Measurements from ENCODE around the gene HECA. TPM values are rescaled to one million over a fixed set of nuclear protein-coding genes. Genes with fewer than 3 reads are reported as not detected.

The HECA gene
- total RNA-seq, 2 donors from 2014 or later: 18.0 to 41.1 TPM

- TF ChIP-seq, protein P1, sequence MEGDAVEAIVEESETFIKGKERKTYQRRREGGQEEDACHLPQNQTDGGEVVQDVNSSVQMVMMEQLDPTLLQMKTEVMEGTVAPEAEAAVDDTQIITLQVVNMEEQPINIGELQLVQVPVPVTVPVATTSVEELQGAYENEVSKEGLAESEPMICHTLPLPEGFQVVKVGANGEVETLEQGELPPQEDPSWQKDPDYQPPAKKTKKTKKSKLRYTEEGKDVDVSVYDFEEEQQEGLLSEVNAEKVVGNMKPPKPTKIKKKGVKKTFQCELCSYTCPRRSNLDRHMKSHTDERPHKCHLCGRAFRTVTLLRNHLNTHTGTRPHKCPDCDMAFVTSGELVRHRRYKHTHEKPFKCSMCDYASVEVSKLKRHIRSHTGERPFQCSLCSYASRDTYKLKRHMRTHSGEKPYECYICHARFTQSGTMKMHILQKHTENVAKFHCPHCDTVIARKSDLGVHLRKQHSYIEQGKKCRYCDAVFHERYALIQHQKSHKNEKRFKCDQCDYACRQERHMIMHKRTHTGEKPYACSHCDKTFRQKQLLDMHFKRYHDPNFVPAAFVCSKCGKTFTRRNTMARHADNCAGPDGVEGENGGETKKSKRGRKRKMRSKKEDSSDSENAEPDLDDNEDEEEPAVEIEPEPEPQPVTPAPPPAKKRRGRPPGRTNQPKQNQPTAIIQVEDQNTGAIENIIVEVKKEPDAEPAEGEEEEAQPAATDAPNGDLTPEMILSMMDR (IDR thresholded peaks at IDR 0.05): no peak
- Histone ChIP-seq H3K36me3 (no peaks in the 10 kb centered on the region), H3K9me3 (no peaks in the 10 kb centered on the region), H3K27ac (no peak overlapping the region), H3K27me3 (no peaks in the 10 kb centered on the region), H3K9ac (ENCODE audit: low read depth in 2 of 2, low read length in 2 of 2) (no peak overlapping the region), H3K4me1 (no peaks in the 10 kb centered on the region), H3K4me3 (no peak overlapping the region)
- no peak for DNase-seq
- intact Hi-C loops (cut with DNase I): no loop called here
Observed at GRCh38 chr6:139109558-139109957, 25.3 kb upstream of the HECA start.

GRCh38 chr6:139112146-139112545, 22.7 kb upstream of the HECA start:
- Histone ChIP-seq H3K4me1 (no peaks in the 10 kb centered on the region), H3K9ac (ENCODE audit: low read depth in 2 of 2, low read length in 2 of 2) (no peak overlapping the region), H3K4me3 (no peak overlapping the region), H3K27me3 (no peaks in the 10 kb centered on the region), H3K36me3 (no peaks in the 10 kb centered on the region), H3K9me3 (no peaks in the 10 kb centered on the region), H3K27ac (no peak overlapping the region)
- TF ChIP-seq, protein P1 (IDR thresholded peaks at IDR 0.05): no peak
- DNase-seq: no peak
- intact Hi-C loops (cut with DNase I): loop anchor here (10.0 kb wide), 1 partner anchor 297 kb away; no protein-coding TSS in a partner anchor

DNA sequence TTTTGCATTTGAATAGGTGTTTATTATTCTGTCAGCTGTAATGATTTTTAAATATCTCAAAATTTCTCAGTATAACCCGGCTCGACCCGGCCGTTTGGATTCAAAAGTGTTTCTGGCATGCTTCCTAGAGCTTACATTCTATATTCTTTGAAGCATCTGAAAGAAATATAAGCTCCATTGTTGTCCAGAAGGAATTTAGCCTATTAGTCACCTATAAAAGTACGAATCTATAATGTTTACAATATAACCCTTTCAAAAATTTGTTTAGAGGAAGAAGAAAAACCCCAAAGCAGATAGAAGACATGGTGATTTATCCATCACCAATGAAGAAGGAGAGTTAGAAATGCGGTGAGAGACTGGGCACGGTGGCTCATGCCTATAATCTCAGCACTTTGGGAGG, 22.3 kb upstream of the HECA start:
- no peaks in the 10 kb centered on the region for H3K36me3 ChIP-seq
- DNase-seq: no peak
- TF ChIP-seq, protein P1 (IDR thresholded peaks at IDR 0.05): no peak
- no peaks in the 10 kb centered on the region for H3K9me3 ChIP-seq
- no peak overlapping the region for H3K4me3 ChIP-seq
- no peak overlapping the region for H3K27ac ChIP-seq
- no peaks in the 10 kb centered on the region for H3K27me3 ChIP-seq
- H3K4me1 ChIP-seq: no peaks in the 10 kb centered on the region
- intact Hi-C loops (cut with DNase I): loop anchor here (10.0 kb wide), 1 partner anchor 298 kb away; no protein-coding TSS in a partner anchor
- no peak overlapping the region for H3K9ac ChIP-seq (ENCODE audit: low read depth in 2 of 2, low read length in 2 of 2)

GRCh38 chr6:139114746-139115145, 20.1 kb upstream of the HECA start:
- DNase-seq: no peak
- Histone ChIP-seq H3K4me1 (no peaks in the 10 kb centered on the region), H3K27me3 (no peaks in the 10 kb centered on the region), H3K9ac (ENCODE audit: low read depth in 2 of 2, low read length in 2 of 2) (no peak overlapping the region), H3K27ac (no peak overlapping the region), H3K4me3 (no peak overlapping the region), H3K9me3 (no peaks in the 10 kb centered on the region), H3K36me3 (no peaks in the 10 kb centered on the region)
- TF ChIP-seq, protein P1 (IDR thresholded peaks at IDR 0.05): no peak
- intact Hi-C loops (cut with DNase I): loop anchor here (10.0 kb wide), 1 partner anchor 300 kb away; no protein-coding TSS in a partner anchor

DNA sequence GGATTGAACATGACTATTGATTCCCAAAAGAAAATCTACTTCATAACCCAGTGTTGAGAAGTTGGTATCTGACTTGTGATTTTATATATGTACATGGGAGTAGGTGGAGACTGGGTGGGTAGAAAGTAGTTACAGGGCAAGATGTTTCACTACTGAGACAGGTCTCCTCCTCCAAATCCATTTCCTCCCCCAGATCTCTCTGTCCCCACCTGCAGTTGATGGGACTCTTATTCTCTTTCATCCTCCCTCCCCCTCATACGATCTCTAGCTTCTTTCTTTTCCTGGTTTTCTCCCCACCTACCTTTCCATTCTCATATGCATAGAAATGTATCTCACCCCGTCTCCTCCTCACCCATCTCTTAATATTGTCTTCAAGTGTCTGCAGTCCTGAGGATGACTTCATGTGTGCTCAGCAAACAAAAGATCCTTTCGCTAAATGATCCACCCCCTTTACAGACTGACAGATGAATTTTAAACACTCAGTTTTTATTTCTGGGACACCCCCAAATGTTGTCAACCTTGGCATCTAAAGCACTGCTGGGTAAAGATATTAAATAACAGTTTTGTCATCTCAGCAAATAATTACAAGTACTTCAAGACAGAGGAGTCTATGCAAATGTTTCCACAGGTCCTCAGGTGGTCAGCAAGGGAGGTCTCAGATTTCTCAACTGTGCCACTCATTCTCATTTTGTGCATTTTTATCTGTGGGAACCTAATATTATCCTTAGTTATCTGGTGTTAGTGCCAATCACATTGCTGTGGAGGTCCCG, 18.7 kb upstream of the HECA start:
- Histone ChIP-seq H3K4me1 (no peaks in the 10 kb centered on the region), H3K36me3 (no peaks in the 10 kb centered on the region), H3K9me3 (no peaks in the 10 kb centered on the region), H3K4me3 (no peak overlapping the region), H3K9ac (ENCODE audit: low read depth in 2 of 2, low read length in 2 of 2) (no peak overlapping the region), H3K27me3 (no peaks in the 10 kb centered on the region), H3K27ac (no peak overlapping the region)
- intact Hi-C loops (cut with DNase I): loop anchor here (10.0 kb wide), 1 partner anchor 301 kb away; no protein-coding TSS in a partner anchor
- no peak for DNase-seq
- TF ChIP-seq, protein P1 (IDR thresholded peaks at IDR 0.05): no peak

All from colonic mucosa (tissue), 4 donors.